GM19193 (cell line): Measurements from ENCODE around the gene CACUL1.

Experiments used
- POLR2A ChIP-seq: IDR thresholded peaks from 4 replicates; pipeline ENCODE4 v1.6.1; 2011; ENCODE audit not compliant: insufficient read depth, insufficient read length; ENCODE audit errors: extremely low read depth

The CACUL1 gene

DNA sequence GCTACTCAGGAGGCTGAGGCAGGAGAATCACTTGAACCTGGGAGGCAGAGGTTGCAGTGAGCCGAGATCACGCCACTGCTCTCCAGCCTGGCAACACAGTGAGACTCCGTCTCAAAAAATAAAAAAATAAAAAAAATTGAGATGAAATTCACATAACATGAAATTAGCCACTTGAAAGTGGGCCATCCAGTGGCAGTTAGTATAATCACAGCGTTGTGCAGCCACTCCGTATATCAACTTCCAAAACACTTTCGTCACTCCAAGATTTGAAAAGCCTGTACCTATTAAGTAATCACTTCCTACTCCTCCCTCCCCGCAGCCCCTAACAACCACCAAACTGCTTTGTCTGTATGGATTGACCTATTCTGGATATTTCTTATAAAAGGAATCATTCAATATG, 20.7 kb upstream of the CACUL1 start:
- no peak for TF ChIP-seq POLR2A

- TF ChIP-seq POLR2A = no peak
Observed at GRCh38 chr10:118773041-118773440, 18.3 kb upstream of the CACUL1 start.

DNA sequence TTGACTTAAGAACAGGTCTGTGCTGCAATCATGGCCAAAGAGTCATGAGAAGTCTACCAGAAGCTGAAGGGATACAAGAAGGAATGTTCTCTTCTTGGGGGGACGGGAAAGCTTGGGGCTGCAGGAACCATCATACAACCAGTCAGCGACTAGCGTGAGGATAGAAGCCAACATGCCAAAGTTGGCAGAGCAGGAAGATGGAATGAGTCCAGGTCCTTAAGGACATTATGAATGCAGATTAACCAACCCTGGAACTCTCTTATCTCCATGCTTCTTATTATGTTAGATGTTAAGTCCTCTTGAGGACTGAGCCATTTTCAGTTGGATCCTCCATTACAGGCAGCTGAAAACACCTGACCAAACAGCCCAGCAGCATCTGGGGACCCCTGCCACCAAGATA, 17.2 kb upstream of the CACUL1 start:
- no peak for TF ChIP-seq POLR2A

DNA sequence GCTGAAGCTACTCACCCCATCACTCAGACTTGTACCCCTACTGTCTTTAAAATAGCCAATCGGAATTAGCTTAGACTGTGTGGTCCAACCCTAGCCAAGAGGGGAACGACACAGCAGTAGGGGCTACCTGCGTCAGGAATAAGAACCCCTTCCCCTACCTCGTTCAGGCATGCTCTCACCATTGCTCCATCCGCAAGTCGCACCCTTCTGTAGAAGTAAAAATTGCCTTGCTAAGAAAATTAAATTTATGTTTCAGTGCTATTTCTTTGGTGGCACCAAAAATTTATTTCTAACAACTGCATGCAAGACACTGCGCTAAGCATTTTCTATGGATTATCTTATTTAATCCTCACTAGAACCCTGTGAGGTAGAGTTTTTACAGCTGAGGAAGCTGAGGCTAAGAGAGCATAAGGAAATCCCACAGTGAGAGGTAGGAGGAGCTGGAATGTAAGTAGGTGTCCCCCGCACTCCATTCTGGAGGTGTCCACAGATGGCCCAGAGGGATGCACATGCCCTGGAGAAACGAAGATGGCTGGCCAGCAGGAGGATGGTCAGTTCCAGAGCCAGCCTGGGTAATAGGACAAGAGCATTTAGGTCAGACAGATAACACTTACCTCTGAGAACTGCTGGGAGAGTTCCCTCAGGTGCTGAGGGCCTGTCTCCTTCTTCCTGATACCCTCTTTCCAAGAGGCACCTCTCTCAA, 15.3 kb upstream of the CACUL1 start:
- TF ChIP-seq POLR2A = no peak

- no peak for TF ChIP-seq POLR2A
Observed at GRCh38 chr10:118768041-118768919, 13.5 kb upstream of the CACUL1 start.

DNA sequence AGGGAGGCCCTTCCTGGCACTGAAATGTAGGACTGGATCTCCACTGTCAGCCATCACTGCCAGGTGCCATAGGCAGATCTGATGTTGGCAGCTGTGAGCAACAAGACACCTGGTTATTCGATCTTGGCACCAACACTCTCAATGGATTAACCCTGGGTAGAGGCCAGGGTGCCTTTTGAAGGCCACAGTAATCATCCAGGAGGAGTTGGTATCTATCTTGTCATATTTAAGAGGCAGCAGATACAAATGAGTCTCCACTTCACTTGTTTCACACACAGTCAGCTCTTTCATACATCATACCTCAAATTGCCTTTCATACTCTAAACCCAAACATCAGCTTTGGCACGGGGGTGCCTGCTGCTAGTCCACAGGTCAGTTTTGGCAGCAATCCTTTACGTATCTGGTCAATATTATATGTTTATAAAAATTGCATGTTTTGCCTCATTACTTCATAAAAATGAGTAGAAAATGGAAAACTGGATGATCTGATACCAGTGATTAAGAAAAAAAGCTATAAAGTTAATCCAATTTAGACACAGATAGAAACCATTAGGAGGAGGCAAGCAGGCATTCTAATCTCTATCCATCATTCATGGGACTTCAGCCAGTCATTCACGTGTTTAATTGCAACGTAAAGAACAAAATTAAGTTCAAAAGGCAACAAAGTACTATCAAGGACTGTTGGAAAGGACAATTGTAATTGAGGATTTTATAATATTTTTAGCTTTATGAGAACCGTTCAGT, 12.7 kb upstream of the CACUL1 start:
- TF ChIP-seq POLR2A = no peak

DNA sequence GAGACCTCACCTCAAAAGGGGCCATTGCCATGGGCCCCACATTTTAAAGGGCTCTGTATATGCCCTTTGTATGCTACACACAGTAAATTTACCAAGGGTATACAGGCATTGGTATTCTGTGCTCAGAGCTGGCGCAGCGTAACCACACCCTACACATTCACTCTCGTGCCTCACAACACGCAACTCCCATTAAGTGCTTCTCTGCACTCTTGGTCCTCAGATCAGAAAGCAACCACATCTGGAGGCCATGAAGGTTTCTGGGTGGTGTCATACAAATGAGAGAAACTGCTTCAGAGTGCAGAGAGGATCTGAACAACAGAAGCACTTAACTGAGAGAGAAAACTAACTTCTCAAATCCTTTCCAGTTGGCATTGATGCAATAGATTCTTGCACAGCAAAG, 9.4 kb upstream of the CACUL1 start:
- no peak for TF ChIP-seq POLR2A

GRCh38 chr10:118763202-118763988, 8.6 kb upstream of the CACUL1 start:
- no peak for TF ChIP-seq POLR2A

DNA sequence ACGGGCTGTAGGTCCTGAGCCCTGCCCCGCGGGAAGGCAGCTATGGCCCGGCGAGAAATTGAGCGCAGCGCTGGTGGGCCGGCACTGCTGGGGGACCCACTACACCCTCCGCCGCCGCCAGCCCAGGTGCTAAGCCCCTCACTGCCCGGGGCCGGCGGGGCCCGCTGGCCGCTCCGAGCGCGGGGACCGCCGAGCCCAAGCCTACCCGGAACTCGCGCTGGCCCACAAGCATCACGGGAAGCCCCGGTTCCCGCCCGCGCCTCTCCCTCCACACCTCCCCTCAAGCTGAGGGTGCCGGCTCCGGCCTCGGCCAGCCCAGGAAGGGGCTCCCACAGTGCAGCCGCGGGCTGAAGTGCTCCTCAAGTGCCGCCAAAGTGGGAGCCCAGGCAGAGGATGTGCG, 5.5 kb upstream of the CACUL1 start:
- no peak for TF ChIP-seq POLR2A

DNA sequence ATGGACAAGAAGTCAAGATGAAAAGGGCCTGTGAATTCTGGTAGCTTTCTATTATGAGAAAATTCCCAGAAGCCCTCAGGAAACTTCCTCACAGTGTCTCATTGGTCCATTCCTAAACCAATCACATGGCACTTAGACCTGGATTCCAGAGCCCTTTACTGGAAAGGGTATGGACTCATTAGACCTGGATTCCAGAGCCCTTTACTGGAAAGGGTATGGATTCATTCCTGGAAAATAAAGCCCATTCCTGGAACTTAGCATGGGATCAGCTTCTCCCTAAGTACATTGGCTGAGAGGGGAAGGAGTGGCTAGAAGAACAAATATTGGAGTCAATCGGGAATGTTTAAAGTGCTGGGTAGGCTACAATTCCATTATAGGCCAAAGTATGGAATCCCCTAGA, 3.7 kb upstream of the CACUL1 start:
- TF ChIP-seq POLR2A = no peak

- no peak for TF ChIP-seq POLR2A
Observed at GRCh38 chr10:118754229-118754555, 578 bp downstream of the CACUL1 start.

- TF ChIP-seq POLR2A = no peak
Observed at GRCh38 chr10:118753331-118754228, 1.2 kb downstream of the CACUL1 start.

DNA sequence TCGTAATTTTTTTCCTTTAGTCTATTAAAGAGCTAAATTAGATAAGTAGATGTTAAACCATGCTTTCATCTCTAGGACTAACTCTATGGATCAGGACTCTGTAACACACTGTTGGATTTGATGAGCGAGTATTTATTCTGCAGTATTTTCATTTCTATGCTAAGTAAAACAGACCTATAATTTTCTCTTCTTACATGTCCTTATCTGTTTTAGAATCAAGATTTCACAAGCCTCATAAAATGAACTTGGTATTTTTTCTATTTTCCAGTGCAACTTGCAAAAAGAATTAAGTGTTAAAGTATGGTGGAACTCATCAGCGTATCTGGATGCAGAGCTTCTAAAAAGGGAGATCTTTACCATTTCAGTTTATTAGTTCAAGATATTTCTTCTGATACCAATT, 2.4 kb downstream of the CACUL1 start:
- TF ChIP-seq POLR2A = no peak

DNA sequence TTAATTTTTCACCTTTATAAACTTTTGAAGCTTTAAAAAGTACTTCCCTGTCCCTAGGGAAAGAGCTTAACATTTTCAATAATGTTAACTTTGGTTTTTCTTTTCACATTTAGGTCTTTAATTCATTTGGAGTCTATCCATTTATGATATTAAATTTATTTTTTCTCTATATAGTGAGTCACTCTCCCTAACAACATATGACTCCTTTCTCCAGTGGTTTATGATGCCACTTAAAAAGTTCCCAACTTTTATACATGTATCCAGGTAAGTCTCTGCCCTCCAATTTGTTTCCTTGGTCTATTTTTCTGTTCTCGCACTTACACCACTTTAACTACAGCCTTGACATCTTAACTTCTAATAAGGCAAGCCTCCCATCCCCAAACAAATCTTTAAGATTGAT, 3.5 kb downstream of the CACUL1 start:
- TF ChIP-seq POLR2A = no peak
